D721Med (cell line): ENCODE data around the gene NDOR1.

Experiments
- DNase-seq: peaks from one replicate; pipeline ENCODE4 v3.0.0; 2011; ENCODE audit warnings: low spot score; ENCODE audit not compliant: insufficient read length
- FAIRE-seq: peaks from 2 replicates; lab custom pipeline; 2011; peaks lifted over from hg19 to GRCh38; lab: Jason Lieb, UNC
- CTCF ChIP-seq: IDR thresholded peaks from 2 replicates; pipeline ENCODE4 v1.5.1; 2012; ENCODE audit warnings: mild to moderate bottlenecking, control low read depth; ENCODE audit not compliant: insufficient read depth; ENCODE audit errors: missing control alignments

The NDOR1 gene

GRCh38 chr9:137220317-137221094 lies 15.0 kb downstream of the NDOR1 start:
- FAIRE-seq (no peak), DNase-seq (no peak)
- no peak for TF ChIP-seq CTCF

GRCh38 chr9:137221095-137221505 lies 15.6 kb downstream of the NDOR1 start:
- DNase-seq (no peak), FAIRE-seq (no peak)
- no peak for TF ChIP-seq CTCF

- DNase-seq (no peak), FAIRE-seq (no peak)
- TF ChIP-seq CTCF: no peak
These were observed 16.1 kb downstream of the NDOR1 start for GRCh38 chr9:137221506-137222111.

DNA sequence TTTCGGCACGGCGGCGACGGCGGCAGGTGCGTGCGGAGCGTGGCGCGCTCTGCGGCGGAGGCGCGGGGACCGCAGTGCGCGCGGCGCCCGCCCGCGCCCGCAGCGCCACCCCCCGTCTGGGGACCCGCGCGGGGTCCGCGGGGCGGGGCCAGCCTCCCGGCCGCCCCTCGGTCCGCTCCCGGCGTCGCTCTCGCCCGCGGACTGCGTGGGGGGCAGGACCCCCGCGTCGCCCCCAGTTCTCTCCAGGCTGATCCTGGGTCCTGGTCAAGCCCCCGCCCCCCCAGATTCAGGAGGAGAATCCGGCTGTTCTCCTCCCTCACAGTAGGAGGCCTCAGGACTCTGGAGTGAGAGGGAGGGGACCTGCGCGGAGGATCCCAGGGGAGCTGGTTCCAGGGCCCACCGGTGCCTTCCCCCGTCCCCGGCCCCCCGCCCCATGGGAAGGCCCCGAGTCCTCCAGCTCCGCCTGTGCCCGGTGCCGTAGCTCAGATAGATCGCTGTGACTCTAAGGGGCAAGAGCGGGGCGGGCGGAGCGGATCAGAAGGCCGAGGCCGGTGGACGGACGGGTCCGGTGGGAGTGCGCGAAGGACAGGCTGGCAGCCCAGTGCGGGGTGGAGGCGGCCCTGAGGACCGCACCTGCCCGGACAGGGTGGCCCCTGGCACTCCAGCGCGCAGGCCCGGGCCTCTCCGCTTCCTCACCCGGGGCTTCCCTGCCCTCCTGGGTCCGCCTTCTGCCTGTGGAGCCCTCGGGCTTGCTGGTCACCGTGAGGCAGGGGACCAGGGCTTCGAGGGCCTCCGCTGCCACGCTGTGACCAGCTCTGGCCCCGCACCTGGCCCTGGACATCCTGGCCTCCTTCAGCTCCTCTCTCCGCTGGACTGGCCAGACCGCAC lies 16.9 kb downstream of the NDOR1 start, which contains the start of gene RNF208:
RNF208 (minus strand) TSS at position 51 of the 888 bp plus-strand sequence. CDS start 1,028 bp downstream, outside the sequence.
- DNase-seq (no peak), FAIRE-seq (no peak)
- TF ChIP-seq CTCF: no peak

GRCh38 chr9:137223078-137223970 lies 17.8 kb downstream of the NDOR1 start:
- peak; percentile 97 for DNase-seq
- no peak for FAIRE-seq
- no peak for TF ChIP-seq CTCF
